SU-DHL-6 (cell line): ENCODE measurements around the gene NAP1L4.

Experiments used
- H2AFZ ChIP-seq: fragments of 200-600 bp; sonication (generic); 2 replicates; pipeline ENCODE4 v1.6.1; 2014; ENCODE audit warnings: low read depth, mild to moderate bottlenecking, moderate library complexity, mixed read lengths, antibody characterized with exemption, low read length; ENCODE audit not compliant: severe bottlenecking
- H3F3A ChIP-seq: fragments of 200-600 bp; shearing (Covaris generic); 2 replicates; pipeline ENCODE4 v1.6.0; 2016; ENCODE audit warnings: antibody characterized with exemption, mild to moderate bottlenecking; ENCODE audit not compliant: insufficient read depth
- H3K27ac ChIP-seq: fragments of 200-600 bp; sonication (generic); 2 replicates; pipeline ENCODE4 v1.5.1; 2016; ENCODE audit warnings: low read depth, mild to moderate bottlenecking, low read length, moderate library complexity, mixed read lengths
- H3K27me3 ChIP-seq: fragments of 200-600 bp; sonication (generic), shearing (Covaris generic); 2 replicates; pipeline ENCODE4 v1.6.0; 2014; ENCODE audit warnings: mild to moderate bottlenecking, low read length
- H3K36me3 ChIP-seq: fragments of 200-600 bp; sonication (generic); 2 replicates; pipeline ENCODE4 v1.6.1; 2014; ENCODE audit warnings: mild to moderate bottlenecking, low read length, mixed read lengths
- H3K4me2 ChIP-seq: fragments of 300-600, 200-600 bp; shearing (Covaris generic), sonication (generic); 2 replicates; pipeline ENCODE4 v1.6.0; 2014; ENCODE audit warnings: low read length, low read depth, mild to moderate bottlenecking; ENCODE audit not compliant: poor library complexity, severe bottlenecking
- H3K4me3 ChIP-seq: fragments of 200-600 bp; sonication (generic); 2 replicates; pipeline ENCODE4 v1.5.1; 2014; ENCODE audit warnings: antibody characterized with exemption, low read length, mild to moderate bottlenecking, mixed read lengths; ENCODE audit not compliant: insufficient read depth, poor library complexity, severe bottlenecking
- H3K79me2 ChIP-seq: fragments of 200-600 bp; sonication (generic); 2 replicates; pipeline ENCODE4 v1.6.1; 2014; ENCODE audit warnings: mild to moderate bottlenecking, low read length, moderate library complexity; ENCODE audit not compliant: insufficient read depth
- H3K9ac ChIP-seq: fragments of 200-600 bp; sonication (generic); 2 replicates; pipeline ENCODE4 v1.7.0; 2014; ENCODE audit warnings: mild to moderate bottlenecking, low read length
- H3K9me2 ChIP-seq: fragments of 200-600 bp; sonication (generic); replicated peaks from 2 replicates; pipeline ENCODE4 v1.6.1; 2014; ENCODE audit warnings: low read length; ENCODE audit not compliant: insufficient read depth
- H3K9me3 ChIP-seq: fragments of 200-600 bp; sonication (generic); 2 replicates; pipeline ENCODE4 v1.6.1; 2014; ENCODE audit warnings: low read length, mixed read lengths; ENCODE audit not compliant: insufficient read depth
- H4K20me1 ChIP-seq: fragments of 200-600 bp; sonication (generic); 2 replicates; pipeline ENCODE4 v1.6.1; 2014; ENCODE audit warnings: low read depth, mild to moderate bottlenecking, antibody characterized with exemption, low read length, moderate library complexity, mixed read lengths
- CTCF ChIP-seq: fragments of 200-600 bp; sonication (generic); IDR thresholded peaks from one replicate; pipeline ENCODE4 v1.5.1; 2017; ENCODE audit warnings: antibody characterized with exemption, mild to moderate bottlenecking, low read length, moderate library complexity; ENCODE audit not compliant: insufficient read depth, poor library complexity, severe bottlenecking
- EZH2phosphoT487 ChIP-seq: fragments of 200-600 bp; sonication (generic), shearing (Covaris generic); conservative IDR thresholded peaks from 2 replicates; pipeline ENCODE4 v1.6.1; 2018; ENCODE audit warnings: mild to moderate bottlenecking, antibody characterized with exemption, low read length, moderate library complexity, mixed read lengths

NAP1L4 gene

DNA sequence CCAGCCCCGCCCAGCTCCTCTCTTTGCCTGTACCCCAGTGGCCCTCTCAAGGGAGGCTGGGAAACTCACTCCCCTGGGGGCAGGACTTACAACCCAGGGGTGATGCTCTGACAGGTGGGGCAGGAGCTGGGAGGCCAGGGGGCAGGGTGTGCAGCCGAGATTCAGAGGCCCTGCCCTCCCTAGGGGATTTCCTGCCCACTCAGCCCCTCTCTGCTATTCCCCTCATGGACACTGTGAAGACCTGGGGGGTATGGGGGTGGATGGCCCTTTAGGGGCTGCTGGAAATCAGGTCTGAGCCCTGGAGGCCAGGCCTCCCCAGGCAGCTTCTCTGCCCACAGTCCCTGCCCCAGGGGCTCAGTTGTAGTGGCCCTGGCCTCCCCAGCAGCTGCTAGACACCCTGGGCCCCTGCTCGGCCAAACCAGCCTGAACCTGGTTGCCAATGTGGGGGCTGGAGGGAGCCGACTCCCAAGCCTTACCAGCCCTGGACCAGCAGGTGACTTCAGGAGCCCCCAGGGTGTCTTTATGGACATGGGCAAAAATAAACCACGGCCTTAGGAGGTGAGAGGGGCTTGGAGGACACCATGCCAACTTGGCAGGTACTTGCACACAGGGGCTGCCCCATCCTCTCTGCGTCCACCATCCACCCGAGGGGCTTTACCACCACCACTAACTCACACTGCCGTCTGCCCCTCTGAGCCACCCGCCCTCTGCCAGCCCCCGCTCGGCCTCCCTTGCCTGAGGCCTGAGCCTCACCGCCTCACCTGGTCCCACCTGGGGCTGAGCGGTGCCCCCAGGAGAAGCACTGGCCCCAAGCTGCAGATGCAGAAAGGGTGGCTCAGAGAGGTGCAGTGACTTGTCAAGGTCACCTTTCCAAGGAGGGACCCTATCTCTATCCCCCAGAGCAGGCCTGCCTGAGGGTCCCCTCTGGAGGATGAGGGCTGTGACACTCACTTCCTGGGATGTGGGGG, 60.1 kb downstream of the NAP1L4 start:
- Histone ChIP-seq H3K79me2 (no peaks in the 10 kb centered on the region), H3K9ac (no peak overlapping the region), H4K20me1 (no peaks in the 10 kb centered on the region), H3K4me3 (no peak overlapping the region), H3K9me3 (no peaks in the 10 kb centered on the region), H3K36me3 (no peaks in the 10 kb centered on the region), H3K4me2 (no peak overlapping the region), H3K9me2 (no peaks in the 10 kb centered on the region), H3K27me3 (no peaks in the 10 kb centered on the region), H3K27ac (no peak overlapping the region), H2AFZ (no peak overlapping the region), H3F3A (no peaks in the 10 kb centered on the region)
- no peak for TF ChIP-seq EZH2phosphoT487
- no peak for TF ChIP-seq CTCF

DNA sequence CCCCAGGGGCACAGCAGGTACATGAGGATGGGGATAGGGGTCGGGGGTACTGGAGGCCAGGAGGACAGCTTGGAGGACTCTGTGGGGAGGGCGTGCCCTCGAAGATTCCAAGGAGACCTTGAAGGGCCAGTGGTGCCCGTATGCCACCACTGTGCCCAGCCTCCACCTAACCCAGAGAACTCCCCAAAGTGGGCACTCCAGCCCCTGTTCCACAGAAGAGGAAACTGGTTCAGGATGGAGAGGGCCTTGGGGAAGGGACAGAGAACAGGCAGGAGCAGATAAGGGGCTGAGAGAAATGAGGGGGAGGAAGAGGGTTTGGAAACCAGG, 60.7 kb downstream of the NAP1L4 start:
- Histone ChIP-seq H3K27me3 (no peaks in the 10 kb centered on the region), H3K9me3 (no peaks in the 10 kb centered on the region), H3K9ac (no peak overlapping the region), H2AFZ (no peak overlapping the region), H3K36me3 (no peaks in the 10 kb centered on the region), H3K4me3 (no peak overlapping the region), H3K9me2 (no peaks in the 10 kb centered on the region), H3K4me2 (no peak overlapping the region), H3F3A (no peaks in the 10 kb centered on the region), H4K20me1 (no peaks in the 10 kb centered on the region), H3K79me2 (no peaks in the 10 kb centered on the region), H3K27ac (no peak overlapping the region)
- TF ChIP-seq CTCF (no peak), EZH2phosphoT487 (no peak)

- TF ChIP-seq CTCF (peak; percentile 85), EZH2phosphoT487 (no peak)
- no peak overlapping the region for H2AFZ ChIP-seq
Measured at GRCh38 chr11:2930704-2931419, 61.3 kb downstream of the NAP1L4 start.

More at GRCh38 chr11:2930704-2931419, 61.3 kb downstream of the NAP1L4 start:
- Histone ChIP-seq H3K9me3 (no peaks in the 10 kb centered on the region), H3K4me3 (no peak overlapping the region), H3K27ac (no peak overlapping the region), H3K4me2 (no peak overlapping the region), H3K36me3 (no peaks in the 10 kb centered on the region), H3K27me3 (no peaks in the 10 kb centered on the region), H3K79me2 (no peaks in the 10 kb centered on the region), H4K20me1 (no peaks in the 10 kb centered on the region), H3K9me2 (no peaks in the 10 kb centered on the region), H3F3A (no peaks in the 10 kb centered on the region), H3K9ac (no peak overlapping the region)
